Stimulated activated CD4-positive, alpha-beta T cell treated with anti-CD3 and anti-CD28 coated beads, Interleukin-4, amount 100 ng/mL, for 1 hour (primary cell): Measurements from ENCODE around the gene AGAP1.

Experiments used
- DNase-seq: peaks from one replicate; pipeline ENCODE4 v3.0.0-alpha.2; 2020

The AGAP1 gene

GRCh38 chr2:236033462-236033861 lies 539.6 kb downstream of the AGAP1 start:
- DNase-seq: no peak

- no peak for DNase-seq
Observed at GRCh38 chr2:236034974-236035373, 541.1 kb downstream of the AGAP1 start.

- no peak for DNase-seq
Observed at GRCh38 chr2:236036045-236036444, 542.2 kb downstream of the AGAP1 start.

DNA sequence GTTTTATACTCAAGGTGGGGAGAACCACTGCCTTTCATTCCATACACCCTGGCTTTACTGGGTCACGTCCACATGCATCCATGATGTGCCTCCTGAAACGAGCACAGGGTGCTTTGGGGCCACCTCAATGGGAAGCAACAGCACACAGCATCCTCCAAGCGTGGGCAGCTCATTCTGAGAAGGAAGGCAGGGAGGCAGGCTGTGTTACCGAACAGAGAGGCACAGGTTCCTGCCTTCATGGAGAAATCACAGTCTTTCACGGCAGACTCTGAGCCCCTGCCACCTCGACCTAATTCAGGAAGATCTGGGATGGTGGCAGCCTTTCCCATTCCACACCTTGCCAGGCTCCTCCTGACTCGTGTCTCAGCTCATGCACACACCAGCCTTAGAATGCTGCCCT lies 544.3 kb downstream of the AGAP1 start:
- no peak for DNase-seq

DNA sequence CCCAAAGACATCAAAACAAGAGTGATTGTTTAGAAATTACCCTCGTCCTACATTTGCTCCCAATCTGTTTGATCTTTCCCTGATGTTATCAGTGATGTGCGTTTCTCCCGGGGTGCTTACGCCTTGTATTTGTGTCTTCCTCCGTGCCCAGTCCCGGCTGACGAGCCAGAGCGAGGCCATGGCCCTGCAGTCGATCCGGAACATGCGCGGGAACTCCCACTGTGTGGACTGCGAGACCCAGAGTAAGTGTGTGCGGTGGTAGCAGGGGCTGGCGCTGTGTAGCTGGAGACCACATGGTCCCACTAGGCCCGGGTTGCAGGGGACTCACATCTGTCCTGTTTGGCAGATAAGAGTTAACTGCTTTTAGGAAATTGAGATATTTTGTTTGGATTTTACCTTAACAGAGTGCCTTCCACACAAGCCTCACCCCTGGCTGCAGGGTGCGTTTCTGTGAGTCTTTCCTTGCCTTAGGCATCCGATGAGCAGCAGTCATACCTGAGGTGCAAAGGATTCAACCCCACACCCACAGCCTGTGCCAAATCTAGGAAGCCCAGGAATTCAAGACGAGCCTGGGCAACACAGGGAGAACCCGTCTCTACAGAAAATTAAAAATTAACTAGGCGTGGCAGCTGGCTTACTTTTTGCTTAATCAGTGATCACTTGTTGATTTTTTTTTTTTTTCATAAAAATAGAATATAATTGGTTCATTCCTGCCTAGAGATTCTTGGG lies 546.9 kb downstream of the AGAP1 start:
- no peak for DNase-seq

GRCh38 chr2:236041616-236042015 lies 547.8 kb downstream of the AGAP1 start:
- DNase-seq: no peak

DNA sequence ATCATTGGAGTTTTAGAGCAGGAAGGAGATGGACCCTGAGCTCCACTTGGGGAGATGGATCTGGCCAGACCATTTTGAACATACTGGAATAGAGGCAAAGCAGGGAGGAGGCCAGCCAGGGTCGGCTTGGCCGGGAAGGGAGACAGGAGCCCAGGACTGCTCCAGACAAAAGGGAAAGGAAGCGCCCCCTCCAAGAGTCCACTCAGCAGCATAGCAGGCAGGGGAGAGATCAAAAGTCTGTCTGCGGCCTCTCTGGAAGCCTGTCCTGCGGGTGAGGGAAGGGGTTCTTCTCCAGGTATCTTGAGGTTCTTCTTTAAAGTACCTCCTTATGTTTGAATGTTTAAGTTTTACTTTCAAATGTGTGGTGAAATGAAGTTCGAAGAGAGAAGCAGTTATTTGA lies 548.2 kb downstream of the AGAP1 start:
- no peak for DNase-seq

DNA sequence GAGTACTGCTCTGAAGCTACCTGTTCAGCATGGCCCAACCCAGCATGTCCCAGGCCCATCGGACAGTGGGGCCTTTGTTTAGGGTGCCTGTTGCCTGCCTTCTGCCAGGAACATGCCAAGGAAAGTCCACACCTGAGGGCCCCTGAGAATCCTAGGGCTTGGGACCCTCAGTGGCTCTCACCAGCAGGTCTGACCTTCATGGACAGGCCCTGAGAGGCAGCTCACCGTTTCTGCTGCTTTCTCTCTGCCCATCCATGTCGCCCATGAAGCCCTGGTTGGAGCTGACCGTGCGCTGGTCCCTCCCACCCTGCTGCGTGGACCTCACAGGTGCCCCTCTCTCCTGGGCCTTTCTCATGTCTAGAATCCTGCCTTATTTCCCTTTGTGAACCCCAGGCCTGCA lies 550.3 kb downstream of the AGAP1 start:
- DNase-seq: no peak

DNA sequence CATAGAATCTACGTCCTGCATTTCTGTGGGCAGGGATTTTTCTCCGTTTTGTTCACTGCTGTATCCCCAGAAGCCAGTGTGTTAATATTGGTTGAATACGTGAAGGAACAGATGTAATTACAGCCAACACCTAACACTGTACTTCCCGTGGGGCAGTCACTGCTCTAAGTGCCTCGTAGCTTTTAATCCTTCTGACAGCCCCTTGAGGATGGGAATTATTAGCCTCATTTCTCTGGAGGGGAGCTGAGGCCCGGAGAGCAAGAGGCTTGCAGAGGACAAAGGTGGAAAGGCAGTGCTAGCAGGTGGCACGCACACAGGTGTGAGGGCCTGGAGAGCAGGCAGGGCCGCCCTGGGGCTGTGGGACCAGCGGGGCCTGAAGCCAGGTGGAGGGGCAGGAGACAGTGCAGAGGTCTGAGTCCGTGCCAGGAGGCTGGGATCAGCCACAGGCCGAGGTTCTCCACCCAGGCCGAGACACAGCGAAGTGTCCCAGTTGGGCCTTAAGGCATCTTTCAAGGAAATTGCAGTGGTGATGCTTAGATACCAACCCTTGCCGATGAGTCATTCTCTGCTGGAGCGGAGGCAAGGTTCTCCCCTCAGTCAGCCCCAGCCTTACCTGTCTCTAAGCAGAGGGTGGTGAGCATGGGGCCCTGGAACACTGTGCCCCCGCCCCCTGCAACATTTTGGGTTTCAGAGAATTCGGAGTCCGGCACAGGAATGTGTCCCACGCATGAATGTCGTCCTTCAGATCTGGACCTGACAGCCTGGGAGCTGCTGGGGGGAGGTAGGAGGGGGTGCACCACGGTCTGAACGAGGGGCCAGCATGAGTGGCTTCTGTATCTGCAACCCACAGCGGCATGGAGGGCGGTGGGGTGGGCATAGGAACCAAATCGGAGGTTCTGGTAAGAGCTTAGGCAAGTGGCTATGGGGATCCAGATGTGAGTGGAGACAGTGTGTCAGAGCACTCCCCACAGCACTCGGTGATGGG lies 551.7 kb downstream of the AGAP1 start:
- DNase-seq: no peak

GRCh38 chr2:236046715-236047114 lies 552.9 kb downstream of the AGAP1 start:
- no peak for DNase-seq

GRCh38 chr2:236047176-236047575 lies 553.3 kb downstream of the AGAP1 start:
- no peak for DNase-seq

- no peak for DNase-seq
Observed at GRCh38 chr2:236047886-236048540, 554.2 kb downstream of the AGAP1 start.

DNA sequence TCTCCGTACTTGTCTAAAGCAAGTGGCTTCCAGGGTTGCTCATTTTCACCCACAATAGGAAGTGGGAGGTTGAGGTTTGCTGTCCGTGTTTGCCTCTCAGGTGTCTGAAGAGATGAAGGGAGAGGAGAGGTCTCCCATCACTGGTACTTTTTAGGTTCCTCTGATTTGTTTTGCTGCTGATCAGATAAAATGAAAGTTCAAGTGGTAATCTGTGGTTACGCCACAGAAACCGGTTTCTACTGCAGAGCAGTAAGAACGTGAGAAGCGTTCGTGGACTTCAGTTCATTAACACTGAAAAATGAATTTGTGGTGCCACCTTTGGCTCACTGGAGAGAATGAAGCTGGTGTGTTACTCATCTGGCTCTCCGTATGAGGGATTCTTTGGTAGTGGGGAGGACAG lies 556.1 kb downstream of the AGAP1 start:
- DNase-seq: no peak

DNA sequence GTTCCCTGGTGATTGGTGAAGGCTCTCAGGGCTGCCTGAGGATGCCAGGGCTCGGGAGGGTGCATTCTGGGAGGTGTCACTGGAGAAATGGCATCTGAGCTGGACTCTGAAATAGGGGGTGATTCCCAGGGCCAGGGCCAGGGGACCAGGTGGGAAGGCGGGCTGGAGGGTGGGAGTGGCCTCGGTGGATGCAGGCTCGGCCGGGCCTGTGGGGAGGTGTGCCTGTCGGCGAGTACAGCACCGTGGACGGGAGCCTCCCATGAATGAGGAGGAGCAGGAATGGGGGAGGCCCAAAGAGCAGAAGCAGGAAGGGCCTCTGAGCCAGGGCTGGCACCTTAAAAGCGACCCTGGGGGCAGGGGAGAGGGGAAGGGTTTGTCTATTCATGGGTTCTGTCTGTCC lies 557.5 kb downstream of the AGAP1 start:
- DNase-seq: no peak

GRCh38 chr2:236051806-236052205 lies 558.0 kb downstream of the AGAP1 start:
- no peak for DNase-seq

DNA sequence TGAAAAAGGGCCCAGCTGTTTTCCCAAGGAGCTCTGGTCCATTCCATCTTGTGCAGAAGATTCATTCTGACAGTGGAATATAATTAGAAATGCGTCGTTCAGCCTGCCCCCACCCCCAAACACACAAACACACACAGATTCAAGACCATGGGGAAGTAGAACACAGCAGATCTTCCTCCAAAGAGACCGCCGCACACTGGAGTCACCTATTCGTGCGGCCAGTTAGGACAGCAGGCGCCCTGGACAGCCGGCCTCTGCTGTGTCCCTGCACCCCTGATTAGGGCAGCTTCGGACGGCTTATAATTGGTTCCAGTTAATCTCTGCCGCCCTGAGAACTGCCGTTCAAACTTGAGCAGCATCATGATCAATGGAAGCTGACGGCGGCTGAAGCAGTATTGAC lies 558.4 kb downstream of the AGAP1 start:
- DNase-seq: no peak

- no peak for DNase-seq
Observed at GRCh38 chr2:236052926-236053821, 559.3 kb downstream of the AGAP1 start.

GRCh38 chr2:236054125-236054524 lies 560.3 kb downstream of the AGAP1 start:
- no peak for DNase-seq

- DNase-seq: no peak
Observed at GRCh38 chr2:236054621-236055305, 560.9 kb downstream of the AGAP1 start.

- DNase-seq: no peak
Observed at GRCh38 chr2:236055471-236055870, 561.6 kb downstream of the AGAP1 start.

DNA sequence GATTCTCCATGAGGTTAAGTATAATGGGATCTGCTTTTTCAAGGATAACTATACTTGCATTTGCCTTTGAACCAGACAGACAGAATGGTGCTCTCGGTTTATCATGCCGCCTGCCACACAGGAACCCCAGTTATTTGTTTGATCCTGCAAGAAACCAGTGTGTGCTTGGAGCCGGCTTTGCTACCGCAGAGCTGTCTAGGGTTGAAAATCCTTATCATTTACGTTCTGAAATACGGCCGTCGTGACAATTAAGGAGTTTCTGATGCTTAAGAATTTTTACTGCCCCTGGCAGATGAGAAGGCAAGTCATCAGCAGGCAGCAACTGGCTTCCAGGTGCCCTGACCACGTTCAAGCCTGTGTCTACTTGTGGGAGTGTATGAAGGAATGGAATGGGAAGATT lies 562.3 kb downstream of the AGAP1 start:
- no peak for DNase-seq

DNA sequence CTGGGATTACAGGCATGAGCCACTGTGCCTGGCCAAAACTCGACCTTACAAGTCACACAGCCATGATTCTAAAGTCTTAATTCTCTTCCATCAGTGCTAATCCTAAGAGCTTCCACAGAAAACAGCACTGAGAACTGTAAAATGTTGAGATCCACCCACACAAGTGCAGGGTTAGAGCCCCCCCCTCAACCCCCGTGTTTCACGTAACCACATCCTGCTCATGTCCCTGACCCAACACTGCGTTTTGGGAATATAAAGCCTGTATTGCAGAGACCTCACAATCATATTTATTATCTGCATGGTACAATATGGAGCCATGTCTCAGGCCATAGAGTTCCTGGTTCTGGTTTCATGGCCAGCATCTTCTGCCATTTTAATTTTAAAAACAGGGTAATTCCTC lies 563.5 kb downstream of the AGAP1 start:
- DNase-seq: no peak
